Measurements from ENCODE around the gene PSTPIP2.

GRCh38 chr18:45984546-45985235 lies 87.4 kb downstream of the PSTPIP2 start:
- TF ChIP-seq CTCF (IDR thresholded peaks at IDR 0.05; ENCODE audit: insufficient read depth, low read length, poor library complexity, severe bottlenecking) (no peak), EZH2phosphoT487 (conservative IDR thresholded peaks at IDR 0.05; ENCODE audit: low read length) (no peak)

Data from SU-DHL-6 (cell line).